Mucosa of gallbladder (tissue), 1 donor: Measurements from ENCODE around the gene KRTAP26-1. TPM values are rescaled to one million over a fixed set of nuclear protein-coding genes. Genes with fewer than 3 reads are reported as not detected.

ENCODE experiments used
- DNase-seq: peaks from one replicate; pipeline ENCODE4 v3.0.0-alpha.2; 2020; ENCODE audit warnings: low spot score
- total RNA-seq: library from RNA; stranded (reverse); gene quantifications from one replicate; pipeline ENCODE4 v1.2.1, GENCODE V29; 2021
- donor health status: DM: no; HTN: no; CAD: no.

KRTAP26-1 gene
- total RNA-seq, result not detected

- DNase-seq, result no peak
Measured at GRCh38 chr21:30320215-30320614, at the start of gene KRTAP26-1. KRTAP26-1 (minus strand) TSS chr21:30320315; CDS start chr21:30320035, 280 bp downstream.

DNA sequence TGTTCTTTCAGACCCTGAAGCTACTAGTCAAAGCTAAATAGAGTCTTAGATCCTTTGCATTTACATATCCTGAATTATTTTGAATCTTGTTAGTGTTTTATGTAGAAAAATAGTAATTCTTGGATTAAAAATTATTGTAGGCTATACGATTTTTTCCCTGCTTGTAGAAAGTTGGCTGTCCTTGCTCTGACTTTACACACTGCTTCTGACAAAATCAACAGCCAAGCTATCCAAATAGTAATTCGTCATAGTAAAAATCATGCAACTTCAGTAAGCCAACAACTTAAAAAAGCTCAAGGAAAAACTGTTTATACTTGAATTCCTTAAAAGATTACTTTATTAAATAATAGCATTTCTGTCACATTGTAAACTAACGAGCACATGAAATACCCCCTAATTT lies 35.8 kb upstream of the KRTAP26-1 start:
- DNase-seq, result no peak

DNA sequence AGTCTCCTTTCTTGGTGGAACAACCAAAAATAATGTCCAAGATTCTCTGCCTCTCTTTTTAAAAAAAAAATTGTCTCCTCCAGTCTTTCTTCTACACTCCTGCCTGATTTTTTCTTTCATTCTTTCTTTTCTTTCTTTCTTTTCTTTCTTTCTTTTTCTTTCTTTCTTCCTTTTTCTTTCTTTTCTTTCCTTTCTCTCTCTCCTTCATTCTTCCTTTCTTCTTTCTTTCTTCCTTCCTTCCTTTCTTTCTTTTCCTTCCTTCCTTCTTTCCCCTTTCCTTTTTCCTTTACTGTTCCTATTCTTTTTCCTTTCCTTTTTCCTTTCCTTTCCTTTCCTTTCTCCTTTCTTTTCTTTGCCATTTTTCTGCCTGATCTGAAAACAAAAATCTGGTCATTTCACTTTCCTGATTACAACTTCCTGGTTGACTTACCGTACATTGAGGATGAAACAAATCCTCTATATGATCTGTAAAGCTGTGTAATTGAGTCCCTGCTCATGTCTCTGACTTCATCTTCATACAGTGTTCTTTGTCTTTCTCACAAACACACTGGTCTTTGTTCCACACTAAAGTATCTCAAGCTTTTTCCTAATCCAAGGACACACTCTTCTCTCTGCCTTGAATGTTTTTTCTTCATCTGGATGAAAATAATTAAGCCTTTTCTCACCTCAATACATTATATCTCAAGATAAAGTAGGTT lies 34.3 kb upstream of the KRTAP26-1 start:
- no peak for DNase-seq

GRCh38 chr21:30351534-30351933 lies 31.4 kb upstream of the KRTAP26-1 start:
- DNase-seq, result no peak

GRCh38 chr21:30349572-30349971 lies 29.5 kb upstream of the KRTAP26-1 start:
- no peak for DNase-seq

DNA sequence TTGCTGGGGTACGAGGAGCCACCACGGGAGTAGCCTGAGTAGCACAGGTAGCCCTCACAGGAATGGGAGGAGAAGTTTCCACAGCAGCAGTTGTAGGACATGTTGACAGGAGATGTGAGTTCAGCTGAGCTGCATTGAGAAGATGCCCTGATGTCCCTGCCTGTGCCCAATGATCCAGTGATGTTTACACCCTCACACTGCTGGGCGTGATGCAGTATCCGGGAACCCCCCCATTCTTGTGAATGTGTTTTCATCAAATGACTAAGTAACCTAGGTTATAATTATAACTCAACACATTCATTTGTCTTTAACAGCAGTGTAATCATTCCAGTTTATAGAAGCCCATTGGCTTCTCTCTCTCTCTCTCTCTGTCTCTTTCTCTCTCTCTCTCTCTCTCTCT lies 28.4 kb upstream of the KRTAP26-1 start, which contains the start of gene KRTAP23-1:
KRTAP23-1 (minus strand) TSS at position 101 of the 400 bp plus-strand sequence; CDS start at position 101, 0 bp downstream.
- no peak for DNase-seq

DNA sequence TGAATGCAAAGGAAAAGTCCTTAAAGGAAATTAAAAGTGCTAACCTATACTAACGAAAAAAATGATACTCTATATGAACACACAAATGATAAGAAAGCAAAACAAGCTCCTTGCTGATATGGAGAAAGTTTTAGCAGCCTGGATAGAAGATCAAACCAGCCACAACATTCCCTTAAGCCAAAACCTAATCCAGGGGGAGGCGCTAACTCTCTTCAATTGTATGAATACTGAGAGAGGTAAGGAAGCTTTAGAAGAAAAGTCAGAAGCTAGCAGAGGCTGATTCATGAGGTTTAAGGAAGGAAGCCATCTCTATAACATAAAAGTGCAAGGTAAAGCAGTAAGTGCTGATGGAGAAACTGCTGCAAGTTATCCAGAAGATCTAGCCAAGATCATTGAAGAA lies 24.9 kb upstream of the KRTAP26-1 start:
- DNase-seq, result no peak

- DNase-seq, result peak; percentile 36
Measured at GRCh38 chr21:30340714-30341573, 20.8 kb upstream of the KRTAP26-1 start.

DNA sequence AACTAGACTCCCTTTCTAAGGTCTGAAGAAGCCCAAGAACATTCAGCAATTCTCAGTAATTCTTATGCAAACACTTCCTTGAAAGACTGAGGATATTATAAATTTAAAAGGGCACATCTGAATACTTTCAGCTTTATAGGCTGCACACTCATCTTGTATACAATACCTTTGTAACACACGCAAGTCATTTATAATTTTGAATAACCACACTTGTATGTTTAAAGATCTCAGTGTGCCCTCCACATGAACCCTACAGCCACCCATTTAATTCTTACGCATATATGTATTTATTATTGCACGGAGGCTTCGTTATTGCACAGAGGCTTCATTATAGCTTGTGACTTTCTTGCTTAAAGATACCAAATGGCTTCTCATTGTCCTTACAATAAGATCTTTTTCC lies 18.6 kb upstream of the KRTAP26-1 start:
- no peak for DNase-seq

GRCh38 chr21:30337772-30338171 lies 17.7 kb upstream of the KRTAP26-1 start:
- no peak for DNase-seq

GRCh38 chr21:30337276-30337744 lies 17.2 kb upstream of the KRTAP26-1 start, which contains the start of gene KRTAP27-1:
KRTAP27-1 (minus strand) TSS chr21:30337694; CDS start chr21:30337668, 26 bp downstream.
- no peak for DNase-seq

DNA sequence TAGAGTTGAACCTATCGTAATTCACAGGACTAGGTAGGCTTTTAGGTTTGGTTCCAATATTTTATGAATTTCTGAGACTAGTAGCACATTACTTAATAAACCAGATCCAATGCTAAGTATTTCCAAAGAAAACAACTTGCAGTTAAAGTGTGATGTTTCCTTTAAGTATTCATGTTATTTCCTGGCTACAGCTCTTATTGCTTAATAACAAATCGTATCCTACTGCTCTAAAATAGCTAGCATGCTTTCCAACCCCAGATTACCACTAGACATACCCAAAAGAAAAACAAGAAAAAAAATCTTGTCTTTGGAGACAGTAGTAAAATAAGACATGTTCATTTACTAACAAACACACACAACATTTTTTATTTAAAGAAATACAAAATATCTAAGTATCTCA lies 16.5 kb upstream of the KRTAP26-1 start:
- no peak for DNase-seq

- DNase-seq, result no peak
Measured at GRCh38 chr21:30333736-30334135, 13.6 kb upstream of the KRTAP26-1 start.

DNA sequence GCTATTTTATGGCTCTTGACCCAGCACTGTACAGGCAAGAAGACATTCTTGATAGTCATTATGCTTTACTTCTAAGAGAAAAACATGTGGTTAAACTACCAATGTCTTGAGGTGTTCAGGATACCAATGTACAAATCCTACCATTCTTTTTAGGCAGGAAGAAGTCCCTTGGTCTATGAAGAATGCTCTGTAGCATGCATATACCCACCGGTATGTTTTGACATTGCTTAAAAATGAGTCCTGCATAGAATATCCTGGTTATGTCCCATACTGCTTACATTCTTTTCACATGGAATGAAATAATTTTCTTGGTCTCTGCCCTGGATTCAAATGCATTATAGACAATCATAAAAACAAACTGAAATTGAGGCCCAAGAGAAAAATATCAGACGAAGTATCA lies 12.6 kb upstream of the KRTAP26-1 start:
- DNase-seq, result no peak

GRCh38 chr21:30329203-30329875 lies 9.2 kb upstream of the KRTAP26-1 start:
- no peak for DNase-seq

GRCh38 chr21:30326390-30326789 lies 6.3 kb upstream of the KRTAP26-1 start:
- DNase-seq, result no peak

DNA sequence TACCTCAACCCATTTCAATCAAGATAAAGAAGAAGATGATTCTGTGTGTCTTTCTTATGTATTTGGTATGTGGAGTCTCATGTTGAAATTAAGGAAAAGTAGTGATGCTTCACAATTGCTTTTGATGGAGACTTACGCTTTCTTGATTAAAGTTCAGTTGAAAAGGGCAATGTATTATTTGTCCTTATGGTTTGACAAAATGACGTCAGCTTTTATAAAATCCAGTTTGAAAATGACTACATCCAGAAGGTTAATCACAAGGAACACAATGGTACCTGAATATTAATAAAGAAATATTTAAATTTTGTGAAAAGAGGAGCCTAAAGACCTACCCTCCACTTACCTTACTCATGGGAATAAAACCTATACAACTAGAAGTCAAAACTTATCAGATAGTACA lies 4.4 kb downstream of the KRTAP26-1 start:
- no peak for DNase-seq

DNA sequence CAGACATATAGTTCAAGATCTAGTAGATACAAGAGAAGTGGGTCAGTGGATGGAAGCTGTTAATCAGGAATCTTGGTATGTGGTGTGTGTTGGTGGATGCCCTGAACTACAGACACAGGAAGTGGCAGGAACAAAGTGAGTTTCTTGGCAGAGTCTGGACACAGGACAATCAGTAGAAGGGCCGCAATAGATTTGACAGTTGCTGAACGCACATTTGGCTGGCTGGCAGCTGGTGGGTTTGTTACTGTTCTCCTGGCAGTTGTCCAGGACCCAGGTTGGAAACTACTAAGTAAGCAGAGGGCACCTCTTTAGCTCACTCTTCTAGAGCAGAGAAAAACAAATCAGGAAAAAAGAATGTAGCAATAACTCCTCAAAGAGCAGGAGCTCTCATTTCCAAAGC lies 13.2 kb downstream of the KRTAP26-1 start:
- DNase-seq, result no peak

- no peak for DNase-seq
Measured at GRCh38 chr21:30305136-30305535, 15.0 kb downstream of the KRTAP26-1 start.

- no peak for DNase-seq
Measured at GRCh38 chr21:30289215-30289614, 30.9 kb downstream of the KRTAP26-1 start, which contains the start of gene KRTAP25-1. KRTAP25-1 (minus strand) TSS chr21:30289514; CDS start chr21:30289490, 24 bp downstream.

DNA sequence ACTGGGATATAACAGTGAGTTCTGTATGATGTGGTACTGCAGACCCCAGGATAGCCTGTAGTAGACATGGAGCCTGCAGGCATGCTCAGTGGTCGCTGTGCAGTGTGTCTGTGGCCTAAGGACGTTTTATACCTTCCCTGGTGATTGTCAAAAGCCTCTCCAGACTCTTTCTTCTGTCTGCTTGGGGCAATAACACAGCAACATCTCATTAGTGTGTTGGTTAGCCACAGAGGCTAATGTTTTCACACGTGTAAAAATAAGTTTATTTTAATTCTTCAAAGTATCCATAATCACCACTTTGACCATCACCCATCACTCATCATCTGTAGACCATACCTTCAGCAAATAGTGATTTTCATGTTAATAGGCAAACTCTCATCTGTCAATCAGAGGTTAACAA lies 37.3 kb downstream of the KRTAP26-1 start, which contains the start of gene KRTAP24-1:
KRTAP24-1 (minus strand) TSS at position 101 of the 400 bp plus-strand sequence; CDS start at position 83, 18 bp downstream.
- no peak for DNase-seq

DNA sequence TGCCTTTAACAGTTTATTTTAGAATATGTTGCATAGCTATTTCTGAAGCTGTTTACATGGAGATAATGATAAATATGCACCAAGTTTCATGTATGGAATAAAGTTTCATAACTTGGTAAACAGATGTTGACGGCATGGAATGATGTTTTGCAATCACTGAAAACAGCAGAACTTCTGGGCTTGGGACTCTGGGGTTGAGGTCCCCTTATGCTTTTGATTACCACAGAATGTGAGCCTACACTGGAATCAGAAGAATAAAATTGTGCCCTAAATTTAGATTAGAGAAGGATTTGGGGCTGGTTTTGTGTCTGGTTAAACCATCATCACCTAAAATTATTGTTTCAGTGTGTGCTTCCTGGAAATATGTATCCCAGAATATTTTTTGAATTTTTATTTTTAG lies 48.5 kb downstream of the KRTAP26-1 start:
- DNase-seq, result no peak
